ENCODE results near the gene GOSR1.

- TF ChIP-seq CTCF (conservative IDR thresholded peaks at IDR 0.05) (no peak), EZH2 (IDR thresholded peaks at IDR 0.05; ENCODE audit: low read depth) (no peak)
Measured at GRCh38 chr17:30519166-30519565, 42.0 kb downstream of the GOSR1 start.
